ENCODE measurements around the gene MKX.

DNA sequence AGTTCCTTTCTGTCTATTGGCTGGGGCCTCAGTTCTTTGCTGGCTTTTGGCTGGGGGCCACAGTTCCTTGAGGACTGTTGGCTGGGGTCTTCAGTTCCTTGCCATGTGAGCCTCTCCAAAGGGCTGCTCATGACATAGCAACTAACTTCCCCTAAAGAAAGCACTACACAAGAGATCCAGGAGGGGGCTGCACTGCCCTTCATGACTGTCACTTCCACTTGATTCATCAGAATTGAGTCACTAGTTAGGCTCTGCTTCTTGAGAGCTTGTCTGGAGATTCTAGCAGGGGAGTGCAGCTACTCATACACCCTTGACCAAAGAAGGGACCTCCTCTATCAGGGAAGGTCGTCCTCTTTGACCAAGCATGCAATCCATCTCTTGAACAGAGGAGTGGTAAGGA lies 38.0 kb upstream of the MKX start:
- TF ChIP-seq, protein P1, sequence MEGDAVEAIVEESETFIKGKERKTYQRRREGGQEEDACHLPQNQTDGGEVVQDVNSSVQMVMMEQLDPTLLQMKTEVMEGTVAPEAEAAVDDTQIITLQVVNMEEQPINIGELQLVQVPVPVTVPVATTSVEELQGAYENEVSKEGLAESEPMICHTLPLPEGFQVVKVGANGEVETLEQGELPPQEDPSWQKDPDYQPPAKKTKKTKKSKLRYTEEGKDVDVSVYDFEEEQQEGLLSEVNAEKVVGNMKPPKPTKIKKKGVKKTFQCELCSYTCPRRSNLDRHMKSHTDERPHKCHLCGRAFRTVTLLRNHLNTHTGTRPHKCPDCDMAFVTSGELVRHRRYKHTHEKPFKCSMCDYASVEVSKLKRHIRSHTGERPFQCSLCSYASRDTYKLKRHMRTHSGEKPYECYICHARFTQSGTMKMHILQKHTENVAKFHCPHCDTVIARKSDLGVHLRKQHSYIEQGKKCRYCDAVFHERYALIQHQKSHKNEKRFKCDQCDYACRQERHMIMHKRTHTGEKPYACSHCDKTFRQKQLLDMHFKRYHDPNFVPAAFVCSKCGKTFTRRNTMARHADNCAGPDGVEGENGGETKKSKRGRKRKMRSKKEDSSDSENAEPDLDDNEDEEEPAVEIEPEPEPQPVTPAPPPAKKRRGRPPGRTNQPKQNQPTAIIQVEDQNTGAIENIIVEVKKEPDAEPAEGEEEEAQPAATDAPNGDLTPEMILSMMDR (IDR thresholded peaks at IDR 0.05) = no peak
- no peak for TF ChIP-seq EZH2 (IDR thresholded peaks at IDR 0.05; ENCODE audit: borderline replicate concordance, insufficient read depth, low read depth, low read length, poor library complexity, severe bottlenecking)

All from B cell (primary cell).